Activated naive CD8-positive, alpha-beta T cell (primary cell): ENCODE results near the gene STXBP2.
A peak's percentile ranks its signal among the peaks of the same experiment; 100 is the strongest.

Experiments
- H3K27ac Mint-ChIP-seq: one replicate; pipeline ENCODE4 v1.8.0; 2021; ENCODE audit warnings: mixed read lengths
- H3K27me3 Mint-ChIP-seq: one replicate; pipeline ENCODE4 v1.8.0; 2021; ENCODE audit warnings: mixed read lengths
- H3K36me3 Mint-ChIP-seq: one replicate; pipeline ENCODE4 v1.8.0; 2021; ENCODE audit warnings: mixed read lengths
- H3K4me1 Mint-ChIP-seq: one replicate; pipeline ENCODE4 v1.8.0; 2021; ENCODE audit warnings: low read depth, mixed read lengths
- H3K4me3 Mint-ChIP-seq: one replicate; pipeline ENCODE4 v1.8.0; 2021; ENCODE audit warnings: mild to moderate bottlenecking, mixed read lengths
- H3K9me3 Mint-ChIP-seq: one replicate; pipeline ENCODE4 v1.8.0; 2021; ENCODE audit warnings: low read depth, mixed read lengths

The STXBP2 gene

GRCh38 chr19:7636691-7637373 lies at the start of gene STXBP2:
Gene STXBP2 (plus strand): TSS chr19:7637110. CDS start chr19:7637150, 40 bp downstream.
- H3K4me3 Mint-ChIP-seq, result peak within 1 kb of the TSS; percentile 83
- H3K27me3 Mint-ChIP-seq, result no peaks in the 10 kb centered on the region
- peak within 1 kb of the TSS; percentile 77 for H3K27ac Mint-ChIP-seq
- peaks cover 5% of the 10 kb centered on the region for H3K36me3 Mint-ChIP-seq
- H3K9me3 Mint-ChIP-seq, result no peaks in the 10 kb centered on the region
- peaks cover 33% of the 10 kb centered on the region for H3K4me1 Mint-ChIP-seq

DNA sequence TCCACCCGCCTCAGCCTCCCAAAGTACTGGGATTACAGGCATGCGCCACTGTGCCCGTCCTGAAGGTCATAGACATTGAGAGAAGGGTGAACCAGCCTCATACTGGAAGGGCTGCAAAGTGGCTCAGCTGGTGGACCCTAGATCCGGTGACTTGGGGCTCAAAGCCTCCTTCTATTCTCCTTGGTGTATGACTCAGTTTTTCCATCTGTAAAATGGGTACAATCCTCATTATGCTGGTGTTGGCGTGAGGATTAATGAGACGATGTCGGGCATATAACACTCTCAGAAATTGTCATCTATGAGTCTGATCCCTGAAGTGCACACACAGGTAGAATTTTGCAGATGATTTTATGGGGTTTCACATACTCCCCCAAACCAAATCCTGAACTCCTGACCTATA lies 47.1 kb upstream of the STXBP2 start:
- Mint-ChIP-seq H3K36me3 (no peaks in the 10 kb centered on the region), H3K4me3 (no peak overlapping the region), H3K4me1 (no peaks in the 10 kb centered on the region), H3K9me3 (no peaks in the 10 kb centered on the region), H3K27me3 (peaks cover 2% of the 10 kb centered on the region), H3K27ac (no peak overlapping the region)

DNA sequence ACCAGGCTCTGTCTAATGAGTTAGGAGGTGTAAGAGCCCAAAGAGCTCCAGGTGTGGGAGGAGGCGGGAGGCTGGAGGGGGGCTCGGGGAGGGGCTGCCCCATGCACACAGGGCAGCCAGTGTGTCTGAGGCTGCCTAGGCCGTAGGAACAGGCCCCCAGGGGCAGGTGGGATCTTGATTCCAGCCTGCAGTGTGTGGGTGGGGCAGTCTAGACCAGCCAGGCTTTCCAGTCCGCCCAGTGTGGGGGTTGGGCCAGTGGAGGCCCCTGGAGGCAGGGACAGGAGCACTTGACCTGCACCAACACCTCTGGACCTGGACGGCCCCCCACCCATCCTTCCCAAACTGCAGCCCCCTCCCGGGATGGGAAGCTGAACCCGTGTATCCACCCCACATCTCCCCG lies 46.7 kb upstream of the STXBP2 start:
- H3K9me3 Mint-ChIP-seq, result no peaks in the 10 kb centered on the region
- peaks cover 4% of the 10 kb centered on the region for H3K27me3 Mint-ChIP-seq
- H3K27ac Mint-ChIP-seq, result no peak overlapping the region
- H3K36me3 Mint-ChIP-seq, result no peaks in the 10 kb centered on the region
- H3K4me1 Mint-ChIP-seq, result peaks cover 2% of the 10 kb centered on the region
- H3K4me3 Mint-ChIP-seq, result no peak overlapping the region

GRCh38 chr19:7595466-7596133 lies 41.3 kb upstream of the STXBP2 start, which contains the start of gene CAMSAP3:
Gene CAMSAP3 (plus strand): TSS chr19:7595863. CDS start chr19:7596003, 140 bp downstream.
- no peaks in the 10 kb centered on the region for H3K36me3 Mint-ChIP-seq
- peaks cover 6% of the 10 kb centered on the region for H3K4me1 Mint-ChIP-seq
- peak within 1 kb of the TSS; percentile 74 for H3K4me3 Mint-ChIP-seq
- no peaks in the 10 kb centered on the region for H3K9me3 Mint-ChIP-seq
- no peak within 1 kb of the TSS for H3K27ac Mint-ChIP-seq
- H3K27me3 Mint-ChIP-seq, result peaks cover 10% of the 10 kb centered on the region

GRCh38 chr19:7596211-7596937 lies 40.5 kb upstream of the STXBP2 start:
- no peaks in the 10 kb centered on the region for H3K36me3 Mint-ChIP-seq
- H3K4me1 Mint-ChIP-seq, result peaks cover 6% of the 10 kb centered on the region
- no peak overlapping the region for H3K27ac Mint-ChIP-seq
- H3K9me3 Mint-ChIP-seq, result no peaks in the 10 kb centered on the region
- H3K27me3 Mint-ChIP-seq, result peaks cover 10% of the 10 kb centered on the region
- peak overlapping the region; percentile 66 for H3K4me3 Mint-ChIP-seq

DNA sequence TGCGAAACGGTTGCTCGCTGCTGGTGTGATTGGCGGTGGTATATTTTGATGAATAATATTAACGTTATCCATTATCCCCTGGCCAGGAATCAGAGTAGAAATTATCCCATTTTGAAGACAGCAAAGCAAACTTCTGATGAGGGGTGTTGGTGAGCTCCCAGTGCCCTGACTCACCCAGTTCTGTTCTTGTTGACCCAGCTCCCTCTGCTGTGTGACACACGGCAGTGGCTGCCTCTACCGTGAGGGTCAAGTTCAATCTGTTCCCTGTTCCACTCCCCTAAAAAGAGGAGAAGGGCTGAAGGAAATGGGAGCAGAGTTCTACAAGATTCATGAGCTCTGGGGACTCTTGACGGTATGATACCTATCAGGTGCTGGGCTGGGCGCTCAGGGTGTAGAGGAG lies 39.2 kb upstream of the STXBP2 start:
- Mint-ChIP-seq H3K4me1 (peaks cover 6% of the 10 kb centered on the region), H3K36me3 (no peaks in the 10 kb centered on the region), H3K27me3 (peaks cover 12% of the 10 kb centered on the region), H3K4me3 (no peak overlapping the region), H3K9me3 (no peaks in the 10 kb centered on the region), H3K27ac (no peak overlapping the region)

DNA sequence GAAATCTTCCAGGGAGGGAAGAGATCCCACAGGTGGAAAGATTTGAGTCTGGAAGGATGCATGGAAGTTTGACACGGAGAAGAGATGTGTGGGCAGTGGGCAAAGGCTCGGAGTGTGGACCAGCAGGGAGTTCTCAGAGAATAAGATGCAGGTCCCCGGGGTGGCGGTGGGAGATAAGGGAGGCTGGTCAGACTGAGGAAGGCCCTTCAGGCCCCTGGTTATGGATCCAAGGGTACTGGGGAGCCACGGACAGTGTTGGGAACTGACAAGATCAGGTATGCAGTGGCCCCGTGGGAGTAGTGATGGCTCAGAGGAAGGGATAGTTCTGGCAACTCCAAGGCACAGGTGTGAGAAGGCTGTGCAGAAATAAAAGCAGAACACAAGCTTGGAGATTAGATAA lies 38.7 kb upstream of the STXBP2 start:
- Mint-ChIP-seq H3K27me3 (peaks cover 12% of the 10 kb centered on the region), H3K36me3 (no peaks in the 10 kb centered on the region), H3K9me3 (no peaks in the 10 kb centered on the region), H3K27ac (no peak overlapping the region), H3K4me3 (no peak overlapping the region), H3K4me1 (peaks cover 6% of the 10 kb centered on the region)

- Mint-ChIP-seq H3K27me3 (peaks cover 10% of the 10 kb centered on the region), H3K4me3 (no peak overlapping the region), H3K27ac (no peak overlapping the region), H3K9me3 (no peaks in the 10 kb centered on the region), H3K4me1 (peaks cover 2% of the 10 kb centered on the region), H3K36me3 (no peaks in the 10 kb centered on the region)
Measured at GRCh38 chr19:7600721-7601120, 36.2 kb upstream of the STXBP2 start.

GRCh38 chr19:7602240-7602934 lies 34.5 kb upstream of the STXBP2 start:
- H3K9me3 Mint-ChIP-seq, result no peaks in the 10 kb centered on the region
- H3K36me3 Mint-ChIP-seq, result no peaks in the 10 kb centered on the region
- no peak overlapping the region for H3K4me3 Mint-ChIP-seq
- peaks cover 10% of the 10 kb centered on the region for H3K27me3 Mint-ChIP-seq
- H3K27ac Mint-ChIP-seq, result no peak overlapping the region
- no peaks in the 10 kb centered on the region for H3K4me1 Mint-ChIP-seq

- Mint-ChIP-seq H3K4me3 (no peak overlapping the region), H3K9me3 (no peaks in the 10 kb centered on the region), H3K4me1 (no peaks in the 10 kb centered on the region), H3K27me3 (peaks cover 6% of the 10 kb centered on the region), H3K27ac (no peak overlapping the region), H3K36me3 (no peaks in the 10 kb centered on the region)
Measured at GRCh38 chr19:7602935-7603497, 33.9 kb upstream of the STXBP2 start.

- peaks cover 4% of the 10 kb centered on the region for H3K27me3 Mint-ChIP-seq
Measured at GRCh38 chr19:7603919-7604318, 33.0 kb upstream of the STXBP2 start.

GRCh38 chr19:7605490-7606222 lies 31.3 kb upstream of the STXBP2 start:
- Mint-ChIP-seq H3K4me3 (no peak overlapping the region), H3K9me3 (no peaks in the 10 kb centered on the region), H3K36me3 (no peaks in the 10 kb centered on the region), H3K27ac (no peak overlapping the region), H3K4me1 (no peaks in the 10 kb centered on the region), H3K27me3 (peaks cover 4% of the 10 kb centered on the region)

More at GRCh38 chr19:7603919-7604318, 33.0 kb upstream of the STXBP2 start:
- no peaks in the 10 kb centered on the region for H3K4me1 Mint-ChIP-seq
- no peaks in the 10 kb centered on the region for H3K36me3 Mint-ChIP-seq
- no peak overlapping the region for H3K27ac Mint-ChIP-seq
- no peak overlapping the region for H3K4me3 Mint-ChIP-seq
- no peaks in the 10 kb centered on the region for H3K9me3 Mint-ChIP-seq

DNA sequence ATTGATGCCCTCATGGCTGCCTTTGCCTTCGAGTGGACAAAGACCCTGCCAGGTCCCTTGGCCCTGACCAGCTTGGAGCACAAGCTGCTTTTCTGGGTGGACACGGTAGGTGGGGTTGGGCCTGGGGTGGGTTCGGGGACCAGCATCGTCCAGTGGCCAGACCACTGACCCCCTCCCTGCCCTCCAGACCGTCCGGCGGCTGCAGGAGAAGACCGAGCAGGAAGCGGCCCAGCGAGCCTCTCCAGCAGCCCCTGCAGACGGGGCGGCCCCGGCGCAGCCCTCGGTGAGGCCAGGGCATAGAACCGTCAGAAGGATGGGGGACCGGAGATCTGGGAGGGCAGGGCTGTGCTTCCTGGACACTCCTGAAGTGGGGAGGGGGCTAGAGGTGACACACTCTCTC lies 30.6 kb upstream of the STXBP2 start:
- no peaks in the 10 kb centered on the region for H3K4me1 Mint-ChIP-seq
- H3K27ac Mint-ChIP-seq, result no peak overlapping the region
- no peaks in the 10 kb centered on the region for H3K36me3 Mint-ChIP-seq
- H3K4me3 Mint-ChIP-seq, result no peak overlapping the region
- H3K27me3 Mint-ChIP-seq, result peaks cover 4% of the 10 kb centered on the region
- H3K9me3 Mint-ChIP-seq, result no peaks in the 10 kb centered on the region
